PC-3 (cell line): ENCODE measurements around the gene AKR1C2. TPM values are rescaled to one million over a fixed set of nuclear protein-coding genes. Genes with fewer than 3 reads are reported as not detected.

Experiments
- ATAC-seq: fragments of 200-7000 bp; cut with Tn5 transposase; 2 replicates; pipeline ENCODE4 v1.9.1; 2020; ENCODE audit warnings: mild to moderate bottlenecking, moderate library complexity
- BruUV-seq: library from RNA; stranded (reverse); fragments of 400-500 nt; replicated peaks from 2 replicates; lab custom pipeline; 2021; lab: Mats Ljungman, UMichigan
- CTCF ChIA-PET: fragments of 300-600 bp; sonication (Branson Sonifier 250); formaldehyde crosslinking; loops from one replicate; lab custom pipeline; 2022; ENCODE audit warnings: antibody characterized with exemption; lab: Charles Lee
- POLR2A ChIA-PET: fragments of 300-600 bp; sonication (Branson Sonifier 250); formaldehyde crosslinking; loops from one replicate; lab custom pipeline; 2022; ENCODE audit warnings: antibody characterized with exemption; ENCODE audit not compliant: unreplicated experiment; lab: Charles Lee
- DNase-seq: peaks from one replicate; pipeline ENCODE4 v3.0.0-alpha.2; 2015
- H2AFZ ChIP-seq: fragments of 300-600 bp; sonication (generic); 2 replicates; pipeline ENCODE4 v1.6.0; 2016; ENCODE audit warnings: antibody characterized with exemption, low read length
- H3F3A ChIP-seq: fragments of 300-600 bp; sonication (generic); one replicate; pipeline ENCODE4 v1.6.0; 2017; ENCODE audit warnings: antibody characterized with exemption, low read length, control low read depth, mild to moderate bottlenecking; ENCODE audit not compliant: unreplicated experiment
- H3K27ac ChIP-seq: fragments of 300-600 bp; sonication (generic); 2 replicates; pipeline ENCODE4 v1.5.1; 2016; ENCODE audit warnings: mild to moderate bottlenecking, low read length
- H3K27me3 ChIP-seq: fragments of 300-600 bp; sonication (generic); 2 replicates; pipeline ENCODE4 v1.6.1; 2016; ENCODE audit warnings: low read length, mixed read lengths
- H3K36me3 ChIP-seq: fragments of 300-600 bp; sonication (generic); 2 replicates; pipeline ENCODE4 v1.6.1; 2016; ENCODE audit warnings: low read depth, mixed run types, low read length, mixed read lengths
- H3K4me1 ChIP-seq: fragments of 300-600 bp; sonication (generic); 2 replicates; pipeline ENCODE4 v1.5.1; 2016; ENCODE audit warnings: low read length; ENCODE audit not compliant: insufficient read depth
- H3K4me2 ChIP-seq: fragments of 300-600 bp; sonication (generic); 2 replicates; pipeline ENCODE4 v1.6.0; 2016; ENCODE audit warnings: low read length
- H3K4me3 ChIP-seq: fragments of 300-600 bp; sonication (generic); 2 replicates; pipeline ENCODE4 v1.5.1; 2016; ENCODE audit warnings: mild to moderate bottlenecking, low read length, mixed read lengths
- H3K79me2 ChIP-seq: fragments of 300-600 bp; sonication (generic); 2 replicates; pipeline ENCODE4 v1.6.1; 2017; ENCODE audit warnings: low read length, mixed read lengths
- H3K9ac ChIP-seq: fragments of 300-600 bp; sonication (generic); 2 replicates; pipeline ENCODE4 v1.6.0; 2016; ENCODE audit warnings: mild to moderate bottlenecking, low read length
- H3K9me2 ChIP-seq: fragments of 300-600 bp; sonication (generic); replicated peaks from 2 replicates; pipeline ENCODE4 v1.6.1; 2016; ENCODE audit warnings: mixed run types, low read length, mixed read lengths
- H3K9me3 ChIP-seq: fragments of 300-600 bp; sonication (generic); 2 replicates; pipeline ENCODE4 v1.6.1; 2016; ENCODE audit warnings: low read length, mixed read lengths
- H4K20me1 ChIP-seq: fragments of 300-600 bp; sonication (generic); 2 replicates; pipeline ENCODE4 v1.6.1; 2016; ENCODE audit warnings: low read length, mixed read lengths
- EZH2 ChIP-seq: fragments of 300-600 bp; sonication (generic); IDR thresholded peaks from one replicate; pipeline ENCODE4 v1.6.1; 2017; ENCODE audit warnings: antibody characterized with exemption, mild to moderate bottlenecking, low read length; ENCODE audit not compliant: unreplicated experiment
- EZH2phosphoT487 ChIP-seq: fragments of 300-600 bp; sonication (generic); IDR thresholded peaks from 2 replicates; pipeline ENCODE4 v1.6.1; 2018; ENCODE audit warnings: mild to moderate bottlenecking, antibody characterized with exemption, low read length, borderline replicate concordance
- intact Hi-C: fragments of 100-400 bp; cut with micrococcal nuclease; formaldehyde crosslinking; loops from 2 replicates; pipeline ENCODE4 v1.9.0; 2023
- total RNA-seq: library from RNA; depleted of rRNA; stranded (reverse); fragments of >200 nt; gene quantifications from 2 replicates; pipeline ENCODE4 v1.2.3, GENCODE V29; 2014; rRNA removed
- TF ChIP-seq, protein P1 (sequence below): fragments of 300-600 bp; sonication (generic); conservative IDR thresholded peaks from 2 replicates; pipeline ENCODE4 v1.5.1; 2017; ENCODE audit warnings: antibody characterized with exemption, low read depth, mild to moderate bottlenecking, low read length

AKR1C2 gene
- total RNA-seq, 1 experiment from 2014 or later = 0.66 TPM

DNA sequence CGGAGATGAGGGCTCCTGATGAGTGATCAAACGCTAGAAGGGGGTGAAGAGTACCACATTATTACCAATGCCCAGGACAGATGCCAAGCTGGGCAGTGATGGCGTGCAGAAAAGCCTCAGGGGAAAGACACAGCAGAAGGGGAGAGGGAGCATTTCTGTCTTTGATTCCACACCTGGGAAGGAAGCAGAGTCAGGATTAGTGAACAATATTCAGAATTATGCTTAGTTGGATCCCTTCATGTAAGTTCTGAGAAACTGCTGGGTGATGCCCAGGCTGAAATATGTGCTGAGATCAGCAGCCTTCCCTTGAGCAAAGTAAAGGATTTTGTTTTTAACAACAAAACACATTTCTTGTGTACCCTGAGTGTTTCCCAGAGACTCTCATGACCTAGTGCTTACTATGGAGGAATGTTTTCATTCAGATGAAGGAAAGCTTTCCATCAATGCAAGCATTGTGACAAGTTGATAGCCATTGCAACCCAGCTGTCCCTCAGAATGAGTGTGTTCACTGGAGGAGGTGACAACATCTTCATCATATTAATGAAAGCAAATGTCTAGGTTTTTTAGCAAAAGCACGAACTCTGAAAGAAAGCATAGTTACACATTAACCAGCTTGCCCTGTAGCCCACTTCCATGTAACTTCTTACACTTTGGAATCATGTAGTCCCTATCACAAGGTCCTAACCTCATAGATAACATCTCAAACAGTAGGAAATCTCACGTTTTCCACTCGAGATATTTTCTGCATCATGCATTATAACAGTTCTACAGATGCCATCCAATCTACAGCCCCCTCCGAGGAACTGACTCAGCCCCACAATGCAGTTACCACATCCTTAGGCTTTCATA lies 64.2 kb downstream of the AKR1C2 start:
- Histone ChIP-seq H3K9me2 (no peaks in the 10 kb centered on the region), H2AFZ (no peak overlapping the region), H3K36me3 (no peaks in the 10 kb centered on the region), H3K27me3 (no peaks in the 10 kb centered on the region), H4K20me1 (no peaks in the 10 kb centered on the region), H3K9me3 (no peaks in the 10 kb centered on the region), H3F3A (no peaks in the 10 kb centered on the region), H3K4me1 (peaks cover 15% of the 10 kb centered on the region), H3K79me2 (no peaks in the 10 kb centered on the region), H3K27ac (peak overlapping the region; percentile 39; the same call in 1 of the 2 replicates), H3K4me3 (no peak overlapping the region), H3K9ac (no peak overlapping the region), H3K4me2 (no peak overlapping the region)
- DNase-seq (peak; percentile 43), ATAC-seq (peak; percentile 96)
- ChIA-PET CTCF (no interaction called here), POLR2A (no interaction called here)
- BruUV-seq = no TSS peak
- intact Hi-C loops = no loop called here
- TF ChIP-seq EZH2 (no peak), EZH2phosphoT487 (no peak)
- TF ChIP-seq, protein P1, sequence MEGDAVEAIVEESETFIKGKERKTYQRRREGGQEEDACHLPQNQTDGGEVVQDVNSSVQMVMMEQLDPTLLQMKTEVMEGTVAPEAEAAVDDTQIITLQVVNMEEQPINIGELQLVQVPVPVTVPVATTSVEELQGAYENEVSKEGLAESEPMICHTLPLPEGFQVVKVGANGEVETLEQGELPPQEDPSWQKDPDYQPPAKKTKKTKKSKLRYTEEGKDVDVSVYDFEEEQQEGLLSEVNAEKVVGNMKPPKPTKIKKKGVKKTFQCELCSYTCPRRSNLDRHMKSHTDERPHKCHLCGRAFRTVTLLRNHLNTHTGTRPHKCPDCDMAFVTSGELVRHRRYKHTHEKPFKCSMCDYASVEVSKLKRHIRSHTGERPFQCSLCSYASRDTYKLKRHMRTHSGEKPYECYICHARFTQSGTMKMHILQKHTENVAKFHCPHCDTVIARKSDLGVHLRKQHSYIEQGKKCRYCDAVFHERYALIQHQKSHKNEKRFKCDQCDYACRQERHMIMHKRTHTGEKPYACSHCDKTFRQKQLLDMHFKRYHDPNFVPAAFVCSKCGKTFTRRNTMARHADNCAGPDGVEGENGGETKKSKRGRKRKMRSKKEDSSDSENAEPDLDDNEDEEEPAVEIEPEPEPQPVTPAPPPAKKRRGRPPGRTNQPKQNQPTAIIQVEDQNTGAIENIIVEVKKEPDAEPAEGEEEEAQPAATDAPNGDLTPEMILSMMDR = no peak

Other genes with a start within 250 kb of the AKR1C2 start
- gene AKR1E2, start 177.7 kb downstream of the AKR1C2 start, total RNA-seq = 0.36 TPM in 1 of 2 replicates, not detected in the other
- gene AKR1C1, start 40.4 kb downstream of the AKR1C2 start, total RNA-seq = 1.8 and 3.2 TPM in 2 replicates
- gene AKR1C3, start 90.6 kb upstream of the AKR1C2 start, total RNA-seq = 15.8 and 24.0 TPM in 2 replicates
- not detected in 2 replicates for gene AKR1C8, start 181.3 kb upstream of the AKR1C2 start, total RNA-seq
- gene AKR1C4, start 193.0 kb upstream of the AKR1C2 start, total RNA-seq = not detected in 2 replicates